HCT116 (cell line): ENCODE measurements around the gene AFAP1L1. TPM values are rescaled to one million over a fixed set of nuclear protein-coding genes. Genes with fewer than 3 reads are reported as not detected.

Experiments
- ATAC-seq: fragments of 200-7000 bp; cut with Tn5 transposase; 2 replicates; pipeline ENCODE4 v1.9.1; 2020; ENCODE audit warnings: mild to moderate bottlenecking, moderate library complexity
- BruUV-seq: library from RNA; stranded (reverse); fragments of 400-500 nt; replicated peaks from 2 replicates; lab custom pipeline; 2021; lab: Mats Ljungman, UMichigan
- CTCF ChIA-PET: fragments of 300-600 bp; sonication (Branson Sonifier 250); formaldehyde crosslinking; loops from one replicate; lab custom pipeline; 2021; ENCODE audit warnings: antibody characterized with exemption; lab: Charles Lee
- POLR2A ChIA-PET: fragments of 300-600, 350-600 bp; sonication (Branson Sonifier 250); formaldehyde crosslinking; loops from one replicate; lab custom pipeline; 2021; ENCODE audit warnings: antibody characterized with exemption; lab: Charles Lee
- RAD21 ChIA-PET, 2 experiments: fragments of 300-600 bp; sonication (Branson Sonifier 250); formaldehyde crosslinking; loops; one replicate each; lab custom pipeline; 2023; ENCODE audit warnings: low total read pairs in 2 of 2; ENCODE audit not compliant: uncharacterized antibody in 2 of 2, unreplicated experiment in 2 of 2, low non-redundant PET in 1 of 2; lab: Charles Lee
- DNase-seq: peaks from one replicate; pipeline ENCODE4 v3.0.0-alpha.2; 2010; ENCODE audit warnings: low read depth, low spot score
- H2AFZ ChIP-seq: fragments of 200-600 bp; shearing (Covaris generic), sonication (generic); 2 replicates; pipeline ENCODE4 v1.6.1; 2017; ENCODE audit warnings: low read depth, mixed run types, mixed read lengths, antibody characterized with exemption, low read length; ENCODE audit not compliant: poor library complexity, severe bottlenecking
- H3K27ac ChIP-seq: 2 replicates; pipeline ENCODE4 v1.5.1; 2012; ENCODE audit warnings: low read depth, low read length
- H3K27me3 ChIP-seq: fragments of 200-600 bp; sonication (generic); 2 replicates; pipeline ENCODE4 v1.6.1; 2016; ENCODE audit warnings: mixed run types, low read length, mixed read lengths; ENCODE audit not compliant: insufficient read depth
- H3K36me3 ChIP-seq, 2 experiments: fragments of 200-500 bp in 1 of 2; fragments of 200-600 bp in 1 of 2; sonication (Bioruptor generic) in 1 of 2; sonication (generic) in 1 of 2; 2 replicates each; pipeline versions ENCODE4 v1.5.1 to v1.6.1; 2014 to 2016; ENCODE audit warnings: low read length in 2 of 2, inconsistent platforms in 1 of 2, mixed read lengths in 1 of 2, mixed run types in 1 of 2; ENCODE audit not compliant: insufficient read depth in 2 of 2, control insufficient read depth in 1 of 2
- H3K4me1 ChIP-seq, 2 experiments: fragments of 200-600 bp in 1 of 2; sonication (generic) in 1 of 2; 2 replicates each; pipeline versions ENCODE4 v1.5.1 to v1.6.1; 2012 to 2017; ENCODE audit warnings: low read length in 2 of 2, inconsistent platforms in 1 of 2, mild to moderate bottlenecking in 1 of 2, mixed read lengths in 1 of 2, mixed run types in 1 of 2, moderate library complexity in 1 of 2; ENCODE audit not compliant: insufficient read depth in 2 of 2, control insufficient read depth in 1 of 2
- H3K4me2 ChIP-seq: fragments of 200-600 bp; sonication (generic); 2 replicates; pipeline ENCODE4 v1.6.1; 2017; ENCODE audit warnings: mixed run types, low read length, mixed read lengths
- H3K4me3 ChIP-seq, 2 experiments: fragments of 200-600 bp in 1 of 2; sonication (generic) in 1 of 2; replicated peaks in 1 of 2; 2 replicates each; pipeline ENCODE4 v1.5.1; 2011 to 2016; ENCODE audit warnings: low read length in 2 of 2, control low read depth in 1 of 2, low read depth in 1 of 2, mild to moderate bottlenecking in 1 of 2, mixed read lengths in 1 of 2, mixed run types in 1 of 2
- H3K79me2 ChIP-seq: fragments of 200-600 bp; sonication (generic); 2 replicates; pipeline ENCODE4 v1.6.1; 2017; ENCODE audit warnings: mild to moderate bottlenecking, mixed run types, low read length, moderate library complexity, mixed read lengths; ENCODE audit not compliant: insufficient read depth
- H3K9ac ChIP-seq: fragments of 200-600 bp; sonication (generic); 2 replicates; pipeline ENCODE4 v1.6.1; 2016; ENCODE audit warnings: low read length, mixed read lengths
- H3K9me2 ChIP-seq: fragments of 200-600 bp; sonication (generic), shearing (Covaris generic); 2 replicates; pipeline ENCODE4 v1.6.1; 2017; ENCODE audit warnings: mixed run types, mild to moderate bottlenecking, moderate library complexity; ENCODE audit not compliant: insufficient read depth
- H3K9me3 ChIP-seq, 2 experiments: fragments of 200-500 bp in 1 of 2; fragments of 200-600 bp in 1 of 2; sonication (Bioruptor generic) in 1 of 2; sonication (generic) in 1 of 2; 2 replicates each; pipeline ENCODE4 v1.6.1; 2014 to 2017; ENCODE audit warnings: low read length in 2 of 2, mixed read lengths in 2 of 2, inconsistent platforms in 1 of 2, low read depth in 1 of 2, mild to moderate bottlenecking in 1 of 2, mixed run types in 1 of 2, moderate library complexity in 1 of 2; ENCODE audit not compliant: control insufficient read depth in 1 of 2, insufficient read depth in 1 of 2
- H4K20me1 ChIP-seq: fragments of 200-600 bp; sonication (generic), shearing (Covaris generic); 2 replicates; pipeline ENCODE4 v1.6.1; 2017; ENCODE audit warnings: mixed run types, mild to moderate bottlenecking, moderate library complexity; ENCODE audit not compliant: insufficient read depth
- ATF3 ChIP-seq: IDR thresholded peaks from 2 replicates; pipeline ENCODE4 v1.6.1; 2012
- CBX3 ChIP-seq: IDR thresholded peaks from 2 replicates; pipeline ENCODE4 v1.6.1; 2012; ENCODE audit warnings: low read depth
- CEBPB ChIP-seq: IDR thresholded peaks from 2 replicates; pipeline ENCODE4 v1.6.1; 2012; ENCODE audit warnings: low read depth
- CTCF ChIP-seq, 3 experiments: fragments of 200-600 bp in 1 of 3; sonication (generic) in 1 of 3; IDR thresholded peaks in 2 of 3; conservative IDR thresholded peaks in 1 of 3; 2 replicates each; pipeline ENCODE4 v1.5.1; 2012 to 2017; ENCODE audit warnings: low read depth in 2 of 3, low read length in 2 of 3, antibody characterized with exemption in 1 of 3, borderline replicate concordance in 1 of 3, control low read depth in 1 of 3, mild to moderate bottlenecking in 1 of 3, mixed read lengths in 1 of 3, mixed run types in 1 of 3, moderate library complexity in 1 of 3; ENCODE audit not compliant: insufficient read depth in 1 of 3
- ELF1 ChIP-seq: IDR thresholded peaks from 2 replicates; pipeline ENCODE4 v1.6.1; 2012; ENCODE audit warnings: low read depth, borderline replicate concordance
- EZH2 ChIP-seq: fragments of 200-600 bp; sonication (generic); IDR thresholded peaks from 2 replicates; pipeline ENCODE4 v1.6.1; 2017; ENCODE audit warnings: antibody characterized with exemption, mixed run types
- JUND ChIP-seq: IDR thresholded peaks from 2 replicates; pipeline ENCODE4 v1.6.1; 2012
- MAX ChIP-seq: IDR thresholded peaks from 2 replicates; pipeline ENCODE4 v1.6.1; 2012
- POLR2A ChIP-seq: IDR thresholded peaks from 2 replicates; pipeline ENCODE4 v1.7.0; 2011; ENCODE audit warnings: borderline replicate concordance; ENCODE audit not compliant: insufficient read depth, insufficient read length; ENCODE audit errors: extremely low read depth
- POLR2AphosphoS5 ChIP-seq: IDR thresholded peaks from 2 replicates; pipeline ENCODE4 v1.6.1; 2011; ENCODE audit warnings: mild to moderate bottlenecking, low read depth, low read length, moderate library complexity
- RAD21 ChIP-seq: IDR thresholded peaks from 2 replicates; pipeline ENCODE4 v1.6.1; 2012; ENCODE audit warnings: low read depth, mild to moderate bottlenecking
- SP1 ChIP-seq: IDR thresholded peaks from 2 replicates; pipeline ENCODE4 v1.6.1; 2012; ENCODE audit warnings: low read depth
- SRF ChIP-seq: IDR thresholded peaks from 2 replicates; pipeline ENCODE4 v1.6.1; 2012; ENCODE audit warnings: low read depth
- ZBTB33 ChIP-seq: IDR thresholded peaks from 2 replicates; pipeline ENCODE4 v1.6.1; 2011; ENCODE audit warnings: mild to moderate bottlenecking, low read length, moderate library complexity; ENCODE audit not compliant: insufficient replicate concordance; ENCODE audit errors: extremely low read depth
- ZNF274 ChIP-seq: fragments of 200-500 bp; sonication (Bioruptor generic); IDR thresholded peaks from 2 replicates; pipeline ENCODE4 v1.6.1; 2014; ENCODE audit warnings: mild to moderate bottlenecking, low read depth, low read length, inconsistent platforms
- intact Hi-C: fragments of 100-400 bp; cut with micrococcal nuclease; formaldehyde crosslinking; loops from 2 replicates; pipeline ENCODE4 v1.10.0; 2022
- total RNA-seq: library from RNA; stranded (reverse); gene quantifications from one replicate; pipeline ENCODE4 v1.2.1, GENCODE V29; 2021; ENCODE audit not compliant: unreplicated experiment

Gene AFAP1L1
- total RNA-seq, 1 experiment from 2014 or later = 4.3 TPM

- RAD21 ChIA-PET = no interaction called here
- no peaks in the 10 kb centered on the region for H3K9me2 ChIP-seq
- no peaks in the 10 kb centered on the region for H3K27me3 ChIP-seq
- no peaks in the 10 kb centered on the region for H3K79me2 ChIP-seq
- no peak for TF ChIP-seq POLR2AphosphoS5
- no peak for TF ChIP-seq RAD21
- TF ChIP-seq CEBPB = no peak
- no peak for TF ChIP-seq ZBTB33
- TF ChIP-seq ELF1 = no peak
- no peak for TF ChIP-seq MAX
- no peak for TF ChIP-seq SRF
- no peak for TF ChIP-seq SP1
- no peak for TF ChIP-seq ATF3
- TF ChIP-seq CBX3 = no peak
- no peak for TF ChIP-seq POLR2A
- no peak for TF ChIP-seq ZNF274
- TF ChIP-seq CTCF (IDR thresholded peaks at IDR 0.05 in 2 of 3, conservative IDR thresholded peaks at IDR 0.05 in 1 of 3; ENCODE audit: borderline replicate concordance in 1 of 3, insufficient read depth in 1 of 3, low read depth in 2 of 3, low read length in 2 of 3) = no peak
- TF ChIP-seq EZH2 = no peak
- TF ChIP-seq JUND = no peak
- CTCF ChIA-PET = no interaction called here
- no TSS peak for BruUV-seq
- H2AFZ ChIP-seq = no peak overlapping the region
- intact Hi-C loops = no loop called here
- H3K36me3 ChIP-seq = no peaks in the 10 kb centered on the region
- H3K4me3 ChIP-seq = no peak overlapping the region
- H3K27ac ChIP-seq = no peak overlapping the region
- H3K4me1 ChIP-seq = no peaks in the 10 kb centered on the region
- no peak overlapping the region for H3K9ac ChIP-seq
- no peak overlapping the region for H3K4me2 ChIP-seq
- H4K20me1 ChIP-seq = no peaks in the 10 kb centered on the region
- ATAC-seq (no peak), DNase-seq (no peak)
- no peaks in the 10 kb centered on the region for H3K9me3 ChIP-seq
- POLR2A ChIA-PET = no interaction called here
Observed at GRCh38 chr5:149279661-149280060, 8.0 kb downstream of the AFAP1L1 start.
